Measurements from ENCODE around the gene KLHDC9. TPM values are rescaled to one million over a fixed set of nuclear protein-coding genes. Genes with fewer than 3 reads are reported as not detected.

KLHDC9 gene
- total RNA-seq, 1 donor from 2014 or later = 6.5 TPM

- DNase-seq (ENCODE audit: low read depth) = no peak
- no peak overlapping the region for H3K4me3 ChIP-seq (ENCODE audit: low read depth, low read length)
- no peak for TF ChIP-seq CTCF (conservative IDR thresholded peaks at IDR 0.05; ENCODE audit: low read depth, low read length)
These were observed 20.7 kb upstream of the KLHDC9 start for GRCh38 chr1:161077426-161077825.

GRCh38 chr1:161079436-161080110, 18.6 kb upstream of the KLHDC9 start:
- DNase-seq (ENCODE audit: low read depth) = no peak
- TF ChIP-seq CTCF (conservative IDR thresholded peaks at IDR 0.05; ENCODE audit: low read depth, low read length) = no peak
- H3K4me3 ChIP-seq (ENCODE audit: low read depth, low read length) = no peak overlapping the region

GRCh38 chr1:161080441-161081405, 17.4 kb upstream of the KLHDC9 start:
- no peak overlapping the region for H3K4me3 ChIP-seq (ENCODE audit: low read depth, low read length)
- TF ChIP-seq CTCF (conservative IDR thresholded peaks at IDR 0.05; ENCODE audit: low read depth, low read length) = no peak
- DNase-seq (ENCODE audit: low read depth) = no peak

- no peak overlapping the region for H3K4me3 ChIP-seq (ENCODE audit: low read depth, low read length)
- no peak for TF ChIP-seq CTCF (conservative IDR thresholded peaks at IDR 0.05; ENCODE audit: low read depth, low read length)
- no peak for DNase-seq (ENCODE audit: low read depth)
These were observed 16.6 kb upstream of the KLHDC9 start for GRCh38 chr1:161081519-161081918.

GRCh38 chr1:161082483-161082882, 15.7 kb upstream of the KLHDC9 start:
- no peak for TF ChIP-seq CTCF (conservative IDR thresholded peaks at IDR 0.05; ENCODE audit: low read depth, low read length)
- DNase-seq (ENCODE audit: low read depth) = no peak
- no peak overlapping the region for H3K4me3 ChIP-seq (ENCODE audit: low read depth, low read length)

GRCh38 chr1:161082996-161083747, 15.0 kb upstream of the KLHDC9 start:
- TF ChIP-seq CTCF (conservative IDR thresholded peaks at IDR 0.05; ENCODE audit: low read depth, low read length) = no peak
- no peak overlapping the region for H3K4me3 ChIP-seq (ENCODE audit: low read depth, low read length)
- peak; percentile 73 for DNase-seq (ENCODE audit: low read depth)
